ENCODE results near the gene NEK10. TPM values are rescaled to one million over a fixed set of nuclear protein-coding genes. Genes with fewer than 3 reads are reported as not detected.

Gene NEK10
- total and polyA plus RNA-seq, 2 of the 4 experiments (the other 2 are of a cell fraction) = 2.2 to 6.6 TPM

DNA sequence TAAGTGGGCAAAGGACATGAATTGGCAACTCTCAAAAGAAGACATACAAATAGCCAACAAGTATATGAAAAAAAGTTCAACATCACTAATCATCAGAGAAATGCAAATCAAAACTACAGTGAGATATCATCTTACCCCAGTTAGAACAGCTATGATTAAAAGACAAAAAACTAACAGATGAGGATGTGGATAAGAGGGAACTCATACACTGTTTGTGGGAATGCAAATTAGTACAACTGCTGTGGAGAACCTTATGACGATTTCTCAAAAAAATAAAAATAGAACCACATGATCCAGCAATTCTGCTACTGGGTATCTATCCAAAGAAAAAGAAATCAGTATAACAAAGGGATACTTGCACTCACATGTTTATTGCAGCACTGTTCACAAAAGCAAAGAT, 28.6 kb downstream of the NEK10 start:
- H3K9me3 ChIP-seq (ENCODE audit: control insufficient read depth, insufficient read depth, low read length) = no peaks in the 10 kb centered on the region
- no peak for TF ChIP-seq FOS (IDR thresholded peaks at IDR 0.05; ENCODE audit: low read depth, low read length)
- ChIA-PET CTCF (no interaction called here), POLR2A (ENCODE audit: unreplicated experiment) (no interaction called here)
- H3K36me3 ChIP-seq (ENCODE audit: control insufficient read depth, insufficient read depth, low read length) = peaks cover 1% of the 10 kb centered on the region; the same call in 1 of the 2 replicates
- H3K27ac ChIP-seq (ENCODE audit: insufficient read depth, low read length) = no peak overlapping the region
- no peak overlapping the region for H2BK5ac ChIP-seq (ENCODE audit: low read depth, low read length, poor library complexity, severe bottlenecking)
- no peak overlapping the region for H4K8ac ChIP-seq (ENCODE audit: low read depth in 2 of 2, low read length in 2 of 2)
- no peak overlapping the region for H3K4ac ChIP-seq (ENCODE audit: low read depth, low read length)
- H2BK15ac ChIP-seq (ENCODE audit: low read depth, low read length) = no peak overlapping the region
- H3K79me1 ChIP-seq (ENCODE audit: low read depth in 1 of 2, low read length in 2 of 2) = no peaks in the 10 kb centered on the region
- no peak overlapping the region; the same call in 1 of the 2 replicates for H3K56ac ChIP-seq (ENCODE audit: extremely low read depth, insufficient read depth, low read length)
- ATAC-seq (ENCODE audit: low read depth) (no peak), DNase-seq (no peak)
- H2AK5ac ChIP-seq (ENCODE audit: low read depth, low read length) = no peak overlapping the region
- H4K91ac ChIP-seq (ENCODE audit: insufficient read depth, low read depth, low read length) = no peak overlapping the region
- BruUV-seq (replicated peaks) = no TSS peak
- H3K4me2 ChIP-seq (ENCODE audit: low read depth, low read length) = no peak overlapping the region
- WGBS, 2 experiments (ENCODE audit: extremely low coverage in 2 of 2, insufficient read length in 1 of 2) = no CpG with 5 or more reads among the region's 1 CpG
- no peak overlapping the region for H4K5ac ChIP-seq (ENCODE audit: low read depth, low read length)
- H3K23ac ChIP-seq (ENCODE audit: low read depth, low read length) = no peak overlapping the region
- no peaks in the 10 kb centered on the region for H3K9me1 ChIP-seq (ENCODE audit: insufficient read depth, low read length)
- H2BK20ac ChIP-seq (ENCODE audit: low read depth, low read length) = no peak overlapping the region
- intact Hi-C loops (cut with micrococcal nuclease) (no loop called here), in situ Hi-C loops (cut with MboI; ENCODE audit: low sequenced_read_pairs) (no loop called here), dilution Hi-C loops (cut with HindIII; ENCODE audit: low sequenced_read_pairs, unreplicated experiment) (no loop called here)
- H3K18ac ChIP-seq (ENCODE audit: low read depth, low read length) = no peak overlapping the region
- H3K9ac ChIP-seq (ENCODE audit: low read depth, low read length) = no peak overlapping the region
- no peaks in the 10 kb centered on the region for H3K27me3 ChIP-seq (ENCODE audit: control insufficient read depth, insufficient read depth, low read length)
- H2AFZ ChIP-seq (replicated peaks; ENCODE audit: low read length, poor library complexity) = no peak overlapping the region
- H2AK9ac ChIP-seq (replicated peaks; ENCODE audit: low read depth, low read length, poor library complexity) = no peak overlapping the region
- H2BK120ac ChIP-seq (ENCODE audit: low read depth, low read length) = no peak overlapping the region
- no peaks in the 10 kb centered on the region for H4K20me1 ChIP-seq (ENCODE audit: insufficient read depth, low read length)
- H3K14ac ChIP-seq (replicated peaks; ENCODE audit: low read depth, low read length) = no peak overlapping the region
- H3K4me1 ChIP-seq (ENCODE audit: control insufficient read depth, insufficient read depth, low read length) = no peaks in the 10 kb centered on the region
- H3K4me3 ChIP-seq (ENCODE audit: insufficient read depth, low read depth, low read length) = no peak overlapping the region
